GM10266 (cell line): ENCODE data around the gene UVSSA.

ENCODE experiments used
- DNase-seq: peaks from one replicate; pipeline ENCODE4 v3.0.0; 2012; ENCODE audit errors: extremely low spot score
- CTCF ChIP-seq: IDR thresholded peaks from 2 replicates; pipeline ENCODE4 v1.5.1; 2012; ENCODE audit warnings: mild to moderate bottlenecking, low read depth; ENCODE audit not compliant: control insufficient read depth, insufficient read depth; ENCODE audit errors: missing control alignments

UVSSA gene

GRCh38 chr4:1349359-1350168, 2.6 kb downstream of the UVSSA start:
- no peak for DNase-seq
- TF ChIP-seq CTCF, result no peak

GRCh38 chr4:1350169-1350520, 3.1 kb downstream of the UVSSA start:
- no peak for DNase-seq
- TF ChIP-seq CTCF, result no peak

GRCh38 chr4:1351854-1352566, 5.0 kb downstream of the UVSSA start:
- peak; percentile 92 for DNase-seq
- peak; percentile 94 for TF ChIP-seq CTCF

- no peak for DNase-seq
- no peak for TF ChIP-seq CTCF
Observed at GRCh38 chr4:1352567-1352900, 5.5 kb downstream of the UVSSA start.

- no peak for TF ChIP-seq CTCF
- no peak for DNase-seq
Observed at GRCh38 chr4:1353186-1354055, 6.4 kb downstream of the UVSSA start.

- DNase-seq, result no peak
- no peak for TF ChIP-seq CTCF
Observed at GRCh38 chr4:1354136-1354982, 7.4 kb downstream of the UVSSA start.
